D721Med (cell line): ENCODE results near the gene KAT5.
"Not testable (repeated sequence)": the region's sequence is repeated elsewhere in the genome, so short reads cannot be mapped to it uniquely, and the experiment has no call there.

ENCODE experiments used
- DNase-seq: peaks from one replicate; pipeline ENCODE4 v3.0.0; 2011; ENCODE audit warnings: low spot score; ENCODE audit not compliant: insufficient read length
- FAIRE-seq: peaks from 2 replicates; lab custom pipeline; 2011; peaks lifted over from hg19 to GRCh38; lab: Jason Lieb, UNC
- TF ChIP-seq, protein P1 (sequence below): IDR thresholded peaks from 2 replicates; pipeline ENCODE4 v1.5.1; 2012; ENCODE audit warnings: mild to moderate bottlenecking, control low read depth; ENCODE audit not compliant: insufficient read depth; ENCODE audit errors: missing control alignments

The KAT5 gene

DNA sequence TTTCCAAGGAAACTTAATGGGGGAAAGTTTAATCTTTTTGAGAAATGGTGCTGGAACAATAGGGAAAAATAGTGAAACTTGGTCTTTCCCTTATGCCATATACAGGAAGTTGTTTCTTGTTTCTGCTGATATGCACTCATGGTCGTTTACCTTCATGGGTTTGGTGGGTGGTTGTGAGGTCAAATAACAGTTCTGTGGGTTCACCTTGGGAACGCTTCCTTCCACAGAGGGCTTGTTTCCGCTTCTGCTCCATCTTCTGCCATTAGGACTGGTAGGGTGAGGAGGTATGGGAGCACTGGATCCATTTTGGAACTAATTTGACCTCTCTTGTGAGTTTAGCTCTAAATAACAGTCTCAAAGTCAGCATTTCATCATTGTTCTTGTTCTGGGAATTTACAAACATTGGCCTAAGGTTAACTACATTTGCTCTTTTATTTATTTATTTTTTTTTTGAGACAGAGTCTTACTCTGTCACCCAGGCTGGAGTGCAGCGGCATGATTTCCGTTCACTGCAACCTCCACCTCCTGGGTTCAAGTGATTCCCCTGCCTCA lies 31.8 kb upstream of the KAT5 start:
- TF ChIP-seq, protein P1, sequence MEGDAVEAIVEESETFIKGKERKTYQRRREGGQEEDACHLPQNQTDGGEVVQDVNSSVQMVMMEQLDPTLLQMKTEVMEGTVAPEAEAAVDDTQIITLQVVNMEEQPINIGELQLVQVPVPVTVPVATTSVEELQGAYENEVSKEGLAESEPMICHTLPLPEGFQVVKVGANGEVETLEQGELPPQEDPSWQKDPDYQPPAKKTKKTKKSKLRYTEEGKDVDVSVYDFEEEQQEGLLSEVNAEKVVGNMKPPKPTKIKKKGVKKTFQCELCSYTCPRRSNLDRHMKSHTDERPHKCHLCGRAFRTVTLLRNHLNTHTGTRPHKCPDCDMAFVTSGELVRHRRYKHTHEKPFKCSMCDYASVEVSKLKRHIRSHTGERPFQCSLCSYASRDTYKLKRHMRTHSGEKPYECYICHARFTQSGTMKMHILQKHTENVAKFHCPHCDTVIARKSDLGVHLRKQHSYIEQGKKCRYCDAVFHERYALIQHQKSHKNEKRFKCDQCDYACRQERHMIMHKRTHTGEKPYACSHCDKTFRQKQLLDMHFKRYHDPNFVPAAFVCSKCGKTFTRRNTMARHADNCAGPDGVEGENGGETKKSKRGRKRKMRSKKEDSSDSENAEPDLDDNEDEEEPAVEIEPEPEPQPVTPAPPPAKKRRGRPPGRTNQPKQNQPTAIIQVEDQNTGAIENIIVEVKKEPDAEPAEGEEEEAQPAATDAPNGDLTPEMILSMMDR = no peak
- no peak for FAIRE-seq

DNA sequence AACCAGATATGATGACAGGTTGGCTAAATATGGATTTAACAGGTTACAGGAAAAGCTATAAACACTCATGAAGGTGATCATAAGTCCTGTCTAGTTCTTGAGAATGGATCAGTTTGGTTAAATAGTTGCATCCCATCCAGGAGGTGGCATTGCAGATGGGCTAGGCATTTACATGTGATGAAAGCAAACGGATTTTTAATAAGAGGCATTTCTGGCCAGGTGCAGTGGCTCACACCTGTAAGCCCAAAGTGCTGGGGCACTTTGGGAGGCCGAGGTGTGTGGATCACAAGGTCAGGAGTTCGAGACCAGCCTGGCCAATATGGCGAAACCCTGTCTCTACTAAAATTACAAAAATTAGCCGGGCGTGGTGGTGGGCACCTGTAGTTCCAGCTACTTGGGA lies 28.6 kb upstream of the KAT5 start:
- FAIRE-seq, DNase-seq: not testable (repeated sequence)

More for the DNA sequence above, 31.8 kb upstream of the KAT5 start:
- DNase-seq = no peak

DNA sequence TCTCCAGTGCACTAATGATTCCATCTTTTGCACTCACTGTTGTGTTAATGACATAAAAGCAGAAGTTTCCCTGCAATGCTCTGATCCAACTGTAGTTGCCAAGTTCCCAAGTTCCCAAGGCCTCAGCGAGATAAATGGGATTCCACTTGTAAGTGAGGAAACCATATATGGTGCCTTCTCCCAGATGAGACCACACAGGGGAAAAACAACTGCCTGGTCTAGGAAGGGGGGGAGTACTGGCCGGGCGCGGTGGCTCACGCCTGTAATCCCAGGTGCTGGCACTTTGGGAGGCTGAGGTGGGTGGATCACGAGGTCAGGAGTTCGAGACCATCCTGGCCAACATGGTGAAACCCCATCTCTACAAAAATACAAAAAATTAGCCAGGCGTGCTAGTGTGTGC lies 26.1 kb upstream of the KAT5 start:
- TF ChIP-seq, protein P1 = no peak
- DNase-seq (no peak), FAIRE-seq (no peak)

DNA sequence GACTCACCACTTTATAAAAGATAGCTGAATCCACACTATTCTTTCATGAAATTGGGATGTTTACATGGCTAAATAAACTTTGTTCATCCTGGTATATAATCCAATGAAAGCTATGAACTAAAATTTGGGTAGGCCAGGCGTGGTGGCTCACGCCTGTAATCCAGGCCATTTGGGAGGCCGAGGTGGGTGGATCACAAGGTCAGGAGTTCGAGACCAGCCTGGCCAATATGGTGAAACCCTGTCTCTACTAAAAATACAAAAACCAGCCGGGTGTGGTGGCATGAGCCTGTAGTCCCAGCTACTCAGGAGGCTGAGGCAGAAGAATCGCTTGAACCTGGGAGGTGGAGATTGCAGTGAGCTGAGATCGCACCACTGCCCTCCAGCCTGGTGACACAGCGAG lies 20.2 kb upstream of the KAT5 start:
- DNase-seq, FAIRE-seq: not testable (repeated sequence)

DNA sequence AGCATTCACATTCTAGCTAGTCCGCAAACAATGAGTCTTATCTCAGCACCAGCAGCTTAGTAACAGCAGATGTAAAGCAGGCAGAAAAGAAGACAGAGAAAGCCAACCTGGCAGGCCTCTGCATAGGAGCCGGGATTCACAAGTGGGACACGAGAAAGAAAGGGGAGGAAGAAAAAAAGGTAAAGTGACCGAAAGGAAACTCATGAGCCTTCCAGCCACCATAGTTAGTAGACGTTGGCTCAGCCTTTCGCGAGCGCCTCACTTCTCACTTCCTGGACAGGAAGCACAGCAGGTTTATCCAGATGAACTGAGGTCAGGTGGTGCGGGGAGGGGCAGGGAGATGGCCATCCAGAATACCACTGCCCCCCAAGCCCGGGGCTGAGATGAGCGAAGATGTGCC lies 19.7 kb upstream of the KAT5 start:
- DNase-seq (no peak), FAIRE-seq (no peak)
- TF ChIP-seq, protein P1 = no peak

DNA sequence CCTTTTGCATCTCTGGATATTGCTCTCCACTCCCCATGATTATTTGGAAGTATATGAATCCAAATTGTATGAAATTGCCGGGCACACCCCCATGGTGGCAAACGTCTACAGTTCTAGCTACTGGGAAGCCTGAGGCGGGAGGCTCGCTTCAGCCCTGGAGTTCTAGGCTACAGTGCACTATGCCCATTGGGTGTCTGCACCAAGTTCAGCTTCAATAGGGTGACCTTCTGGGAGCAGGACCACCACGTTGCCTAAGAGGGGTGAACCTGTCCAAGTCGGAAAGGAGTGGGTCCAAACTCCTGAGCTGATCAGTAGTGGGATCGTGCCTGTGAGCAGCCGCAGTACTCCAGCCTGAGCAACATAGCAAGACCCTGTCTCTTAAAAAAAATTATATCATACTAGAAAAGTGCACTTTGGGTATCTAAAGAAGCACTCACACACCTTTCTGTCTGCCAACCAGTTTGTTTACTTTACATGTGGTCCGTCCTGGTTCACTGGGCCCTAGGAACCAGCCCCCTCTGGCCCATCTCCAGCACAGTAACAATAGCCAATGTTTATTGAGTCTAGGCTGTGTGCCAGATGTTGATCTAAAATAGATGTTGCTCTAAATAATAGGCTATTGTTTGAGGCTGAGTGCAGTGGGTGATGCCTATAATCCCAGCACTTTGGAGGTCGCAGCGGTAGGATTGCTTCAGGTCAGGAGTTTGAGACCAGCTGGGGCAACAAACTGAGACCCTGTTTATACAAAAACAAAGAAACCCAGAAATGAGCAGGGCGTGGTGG lies 16.4 kb upstream of the KAT5 start:
- DNase-seq (no peak), FAIRE-seq (no peak)
- TF ChIP-seq, protein P1 = no peak

DNA sequence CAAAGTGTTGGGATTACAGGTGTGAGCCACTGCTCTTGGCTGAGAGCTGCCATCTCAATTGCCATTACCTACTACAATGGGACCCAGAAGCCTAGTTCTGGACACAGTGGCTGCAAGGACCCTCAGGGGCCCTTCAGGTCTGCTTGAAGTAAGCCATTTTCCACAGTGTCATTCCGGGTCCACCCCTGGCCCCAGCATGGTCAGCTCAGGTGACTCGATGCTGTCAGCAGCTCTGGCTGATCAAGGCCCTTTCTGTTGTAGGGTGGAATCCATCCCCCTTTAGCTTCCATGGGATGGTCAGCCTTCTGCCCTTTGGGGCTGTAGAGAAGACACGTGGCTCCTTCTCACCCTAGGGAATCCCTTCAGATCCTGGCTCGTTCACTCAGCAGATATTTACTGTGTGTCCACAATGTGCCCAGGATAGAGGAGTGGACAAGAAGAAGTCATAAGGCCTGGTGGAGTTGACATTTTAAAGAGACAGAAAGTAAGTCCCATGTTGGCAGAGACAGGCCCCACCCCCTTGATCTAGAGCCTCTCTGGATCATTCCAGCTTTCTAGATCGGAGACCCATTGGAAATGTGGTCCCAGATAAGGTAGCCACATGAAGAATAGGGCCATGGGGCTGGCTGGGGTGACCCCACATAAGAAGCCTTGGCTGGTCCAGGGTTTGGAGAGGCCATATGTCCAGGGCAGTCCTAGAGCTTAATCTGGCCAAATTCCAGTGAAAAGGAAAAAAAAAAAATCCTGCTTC lies 15.1 kb upstream of the KAT5 start:
- no peak for DNase-seq
- TF ChIP-seq, protein P1 = no peak
- no peak for FAIRE-seq

DNA sequence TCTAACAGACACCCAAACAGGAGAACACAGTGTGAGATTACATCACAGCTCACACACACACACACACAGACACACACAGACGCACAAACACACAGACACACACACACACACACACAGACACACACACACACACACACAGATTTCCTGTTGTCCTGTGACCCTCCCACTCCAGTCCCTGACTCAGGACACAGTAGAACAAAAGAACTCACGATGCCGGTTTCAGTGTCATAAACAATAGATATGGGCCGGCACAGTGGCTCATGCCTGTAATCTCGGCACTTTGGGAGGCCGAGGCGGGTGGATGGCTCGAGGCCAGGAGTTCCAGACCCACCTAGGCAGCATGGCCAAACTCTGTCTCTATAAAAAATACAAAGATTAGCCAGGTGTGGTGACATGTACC lies 13.8 kb upstream of the KAT5 start:
- no peak for FAIRE-seq
- DNase-seq = no peak
- TF ChIP-seq, protein P1 = no peak
